ENCODE results near the gene TMEM30B.
"Not testable (repeated sequence)": the region's sequence is repeated elsewhere in the genome, so short reads cannot be mapped to it uniquely, and the experiment has no call there.

Gene TMEM30B

DNA sequence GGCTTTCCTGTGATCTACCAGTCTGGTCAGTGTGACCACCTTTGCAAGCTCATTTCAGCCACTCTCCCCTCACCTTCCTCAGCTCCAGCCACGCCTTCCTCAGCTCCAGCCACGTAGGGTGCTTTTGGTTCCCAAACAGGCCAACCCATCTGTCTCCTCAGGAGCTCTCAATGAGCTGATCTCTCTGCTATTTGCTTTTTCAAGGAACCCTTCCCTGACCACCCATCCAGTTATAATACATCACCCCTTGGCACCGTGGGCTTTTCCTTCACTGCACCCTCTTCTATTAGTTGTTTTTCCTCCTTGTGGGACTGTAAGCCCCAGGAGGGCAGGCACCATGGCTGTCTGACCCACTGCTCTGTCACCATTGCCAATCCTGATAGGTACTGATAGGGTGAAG is 37.9 kb upstream of the TMEM30B start:
- no peak for TF ChIP-seq Cebpa-rat (IDR thresholded peaks at IDR 0.05)
- H3K4me1 ChIP-seq, result peaks cover 0 to 34% (median 22%) of the 10 kb centered on the region in 10 experiments; a peak in 17 of 20 replicates

DNA sequence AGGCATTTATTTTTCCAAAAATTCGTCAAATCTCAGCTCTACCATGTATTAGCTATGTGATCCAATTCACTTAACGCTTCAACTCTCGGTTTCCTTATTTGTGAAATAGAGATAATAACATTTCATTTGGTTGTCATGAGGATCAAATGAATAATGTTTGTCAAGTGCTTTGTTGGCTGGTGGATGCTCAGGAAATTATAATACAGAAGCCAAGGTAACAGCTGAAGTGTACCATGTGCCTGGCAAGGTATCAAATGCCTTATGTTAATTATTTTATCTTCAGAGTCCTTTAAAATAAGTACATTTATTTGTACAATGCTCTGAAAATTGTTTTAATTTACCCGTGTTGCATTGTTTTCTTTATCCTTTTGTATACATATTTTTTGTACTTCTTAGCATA is 34.2 kb upstream of the TMEM30B start:
- Histone ChIP-seq H3K27me3 (no peaks in the 10 kb centered on the region), H3K9ac (no peak overlapping the region), H3K27ac (no peak overlapping the region), H3K4me2 (no peak overlapping the region), H3K9me3 (replicated peaks in 1 of 11) (peaks cover 37 to 47% (median 44%) of the 10 kb centered on the region in 11 experiments), H3K36me3 (peaks cover 0 to 11% (median 6%) of the 10 kb centered on the region in 11 experiments; a peak in 12 of 22 replicates), H3K4me1 (peaks cover 0 to 5% (median under 1%) of the 10 kb centered on the region in 10 experiments; a peak in 5 of 20 replicates), H4K20me1 (no peaks in the 10 kb centered on the region), H3K4me3 (no peak overlapping the region)
- no peak for TF ChIP-seq Cebpa-rat (IDR thresholded peaks at IDR 0.05)

More for the DNA sequence above, 37.9 kb upstream of the TMEM30B start:
- Histone ChIP-seq H3K4me3 (no peak overlapping the region), H3K9me3 (replicated peaks in 1 of 11) (peaks cover 0 to 12% (median 6%) of the 10 kb centered on the region in 11 experiments; a peak in 15 of 22 replicates), H3K9ac (no peak overlapping the region), H3K4me2 (no peak overlapping the region), H3K36me3 (no peaks in the 10 kb centered on the region), H4K20me1 (no peaks in the 10 kb centered on the region), H3K27ac (no peak overlapping the region), H3K27me3 (peaks cover 0 to 29% (median 12%) of the 10 kb centered on the region in 11 experiments; a peak in 14 of 22 replicates)

DNA sequence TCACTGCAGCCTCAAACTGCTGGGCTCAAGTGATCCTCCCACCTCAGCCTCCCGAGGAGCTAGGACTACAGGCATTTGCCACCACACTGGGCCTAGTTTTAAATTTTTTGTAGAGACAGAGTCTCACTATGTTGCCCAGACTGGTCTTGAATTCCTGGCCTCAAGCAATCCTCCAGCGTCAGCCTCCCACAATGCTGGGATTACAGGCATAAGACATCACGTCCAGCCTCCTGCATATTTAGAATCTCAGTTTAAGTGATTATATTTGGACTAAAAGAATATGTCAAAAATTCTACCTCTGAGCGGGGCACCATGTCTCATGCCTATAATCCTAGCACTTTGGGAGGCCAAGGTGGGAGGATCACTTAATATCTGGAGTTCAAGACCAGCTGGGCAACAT is 27.6 kb upstream of the TMEM30B start:
- H3K36me3 ChIP-seq, result peaks cover 0 to 24% (median 10%) of the 10 kb centered on the region in 11 experiments; a peak in 12 of 22 replicates
- H3K4me2 ChIP-seq, result peak overlapping the region in 9 of 11 experiments; percentile 26 to 71 (median 65); a peak in 17 of 22 replicates
- peak overlapping the region in 6 of 11 experiments; percentile 32 to 61 (median 40); a peak in 9 of 22 replicates for H3K9ac ChIP-seq
- peaks cover 62 to 81% (median 70%) of the 10 kb centered on the region in 11 experiments for H3K9me3 ChIP-seq (replicated peaks in 1 of 11)
- not testable (repeated sequence) for H4K20me1 ChIP-seq, H3K27me3 ChIP-seq
- peak overlapping the region in 2 of 10 experiments; percentile 3 to 30; a peak in 2 of 20 replicates for H3K4me3 ChIP-seq
- H3K27ac ChIP-seq, result peak overlapping the region in 8 of 11 experiments; percentile 41 to 85 (median 72); a peak in 15 of 22 replicates
- H3K4me1 ChIP-seq, result peaks cover 8 to 32% (median 21%) of the 10 kb centered on the region in 10 experiments; a peak in 17 of 20 replicates

DNA sequence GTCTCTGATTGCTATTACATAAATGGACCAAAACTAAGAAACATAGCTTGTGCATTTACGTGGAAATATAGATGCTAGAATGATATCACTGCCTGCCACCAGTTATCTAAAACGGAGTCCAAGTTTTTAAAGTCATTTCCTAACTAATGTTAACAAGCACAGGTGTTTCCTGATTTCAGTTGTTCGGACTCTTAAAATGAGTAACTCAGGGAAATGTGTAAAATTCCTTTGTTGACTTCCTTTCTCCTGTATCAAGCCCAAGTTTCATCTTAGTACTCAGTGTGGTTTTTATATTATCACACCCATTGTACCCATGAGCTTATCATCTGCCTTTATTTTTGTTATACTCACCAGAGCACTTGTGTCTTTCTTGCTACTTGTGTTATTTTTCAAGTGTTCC is 27.1 kb upstream of the TMEM30B start:
- Histone ChIP-seq H4K20me1 (no peaks in the 10 kb centered on the region), H3K9ac (peak overlapping the region in 6 of 11 experiments; percentile 8 to 61 (median 40); a peak in 9 of 22 replicates), H3K4me1 (peaks cover 8 to 32% (median 21%) of the 10 kb centered on the region in 10 experiments; a peak in 17 of 20 replicates), H3K36me3 (peaks cover 0 to 21% (median 10%) of the 10 kb centered on the region in 11 experiments; a peak in 11 of 22 replicates), H3K27ac (peak overlapping the region in 8 of 11 experiments; percentile 41 to 85 (median 72); a peak in 15 of 22 replicates), H3K9me3 (replicated peaks in 1 of 11) (peaks cover 57 to 80% (median 69%) of the 10 kb centered on the region in 11 experiments), H3K4me2 (peak overlapping the region; percentile 15 to 71 (median 65); a peak in 19 of 22 replicates), H3K27me3 (no peaks in the 10 kb centered on the region), H3K4me3 (peak overlapping the region in 1 of 10 experiments; percentile 3; a peak in 1 of 20 replicates)
- no peak for TF ChIP-seq Cebpa-rat (IDR thresholded peaks at IDR 0.05)

DNA sequence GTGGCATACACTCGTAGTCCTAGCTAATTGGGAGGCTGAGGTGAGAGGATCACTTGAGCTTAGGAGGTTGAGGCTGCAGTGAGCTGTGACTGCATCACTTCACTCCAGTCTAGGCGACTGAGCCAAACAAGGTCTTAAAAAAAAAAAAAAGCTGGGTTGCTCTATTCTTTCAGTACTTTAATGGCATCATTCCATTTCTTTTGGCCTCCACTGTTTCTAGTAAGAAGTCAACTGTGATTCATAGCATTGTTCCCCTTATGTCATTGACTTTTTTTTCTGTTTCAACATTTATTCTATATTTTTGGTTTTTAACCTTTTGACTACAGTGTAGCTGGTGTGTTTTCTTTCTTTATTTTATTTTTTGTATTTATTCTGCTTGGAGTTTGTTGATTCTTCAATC is 23.6 kb upstream of the TMEM30B start:
- peaks cover 8 to 44% (median 23%) of the 10 kb centered on the region in 10 experiments; a peak in 17 of 20 replicates for H3K4me1 ChIP-seq
- TF ChIP-seq Cebpa-rat (IDR thresholded peaks at IDR 0.05), result no peak
- no peak overlapping the region for H3K4me3 ChIP-seq
- no peaks in the 10 kb centered on the region for H4K20me1 ChIP-seq
- no peaks in the 10 kb centered on the region for H3K27me3 ChIP-seq
- peaks cover 0 to 8% (median 0%) of the 10 kb centered on the region in 11 experiments; a peak in 4 of 22 replicates for H3K36me3 ChIP-seq
- H3K4me2 ChIP-seq, result no peak overlapping the region
- H3K9me3 ChIP-seq (replicated peaks in 1 of 11), result peaks cover 22 to 53% (median 37%) of the 10 kb centered on the region in 11 experiments
- no peak overlapping the region for H3K9ac ChIP-seq
- no peak overlapping the region for H3K27ac ChIP-seq

DNA sequence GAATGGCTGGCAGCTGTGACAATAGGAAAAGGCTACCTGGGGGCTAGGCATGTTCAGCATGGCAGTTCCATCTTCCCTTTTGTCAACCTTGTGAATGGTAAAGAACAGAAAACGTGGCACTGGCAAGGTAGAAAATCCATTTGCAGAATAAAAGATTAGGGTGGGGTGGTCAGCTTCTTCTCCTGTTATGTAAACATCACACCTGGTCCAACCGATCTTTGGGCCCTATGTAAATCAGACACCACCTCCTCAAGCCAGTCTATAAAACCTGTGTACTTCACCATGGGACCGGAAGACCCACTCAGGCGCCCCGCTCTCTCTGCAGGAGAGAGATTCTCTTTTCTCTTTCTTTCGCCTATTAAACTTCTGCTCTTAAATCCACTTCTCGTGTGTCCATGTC is 19.6 kb upstream of the TMEM30B start:
- H3K4me2 ChIP-seq, result peak overlapping the region in 3 of 11 experiments; percentile 7 to 11 (median 8); a peak in 4 of 22 replicates

DNA sequence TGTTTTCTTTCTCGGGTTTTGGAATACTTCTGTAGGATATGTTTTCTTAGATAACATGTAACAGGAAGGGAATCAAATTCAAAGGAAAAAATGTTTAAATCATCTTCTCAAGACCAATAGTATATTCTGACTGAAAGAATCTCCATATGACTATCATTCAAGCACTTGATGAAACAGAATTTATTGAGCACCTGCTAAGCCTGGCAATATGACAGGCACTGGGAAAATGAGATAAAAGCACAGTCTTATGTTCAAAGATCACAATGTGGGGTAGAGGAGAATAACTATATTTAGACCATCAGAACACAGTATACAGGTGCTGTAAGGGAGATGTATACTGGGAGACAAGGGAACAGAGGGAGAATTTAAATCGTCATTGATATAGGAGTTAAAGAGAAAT is 19.1 kb upstream of the TMEM30B start:
- Histone ChIP-seq H3K36me3 (peaks cover 0 to 4% (median 0%) of the 10 kb centered on the region in 11 experiments; a peak in 1 of 22 replicates), H3K27me3 (no peaks in the 10 kb centered on the region), H4K20me1 (no peaks in the 10 kb centered on the region), H3K4me2 (no peak overlapping the region; a peak in 2 of 22 replicates), H3K9me3 (replicated peaks in 1 of 11) (peaks cover 9 to 27% (median 15%) of the 10 kb centered on the region in 11 experiments), H3K27ac (no peak overlapping the region), H3K4me1 (peaks cover 0 to 44% (median 8%) of the 10 kb centered on the region in 10 experiments; a peak in 10 of 20 replicates), H3K9ac (no peak overlapping the region), H3K4me3 (no peak overlapping the region)
- no peak for TF ChIP-seq Cebpa-rat (IDR thresholded peaks at IDR 0.05)

More for the DNA sequence above, 19.6 kb upstream of the TMEM30B start:
- H3K9ac ChIP-seq, result no peak overlapping the region
- H3K9me3 ChIP-seq (replicated peaks in 1 of 11), result peaks cover 11 to 32% (median 20%) of the 10 kb centered on the region in 11 experiments
- no peaks in the 10 kb centered on the region for H3K27me3 ChIP-seq
- no peaks in the 10 kb centered on the region for H4K20me1 ChIP-seq
- no peak for TF ChIP-seq Cebpa-rat (IDR thresholded peaks at IDR 0.05)
- H3K27ac ChIP-seq, result no peak overlapping the region
- no peak overlapping the region for H3K4me3 ChIP-seq
- peaks cover 0 to 7% (median 0%) of the 10 kb centered on the region in 11 experiments; a peak in 1 of 22 replicates for H3K36me3 ChIP-seq
- H3K4me1 ChIP-seq, result peaks cover 0 to 42% (median 8%) of the 10 kb centered on the region in 10 experiments; a peak in 10 of 20 replicates

DNA sequence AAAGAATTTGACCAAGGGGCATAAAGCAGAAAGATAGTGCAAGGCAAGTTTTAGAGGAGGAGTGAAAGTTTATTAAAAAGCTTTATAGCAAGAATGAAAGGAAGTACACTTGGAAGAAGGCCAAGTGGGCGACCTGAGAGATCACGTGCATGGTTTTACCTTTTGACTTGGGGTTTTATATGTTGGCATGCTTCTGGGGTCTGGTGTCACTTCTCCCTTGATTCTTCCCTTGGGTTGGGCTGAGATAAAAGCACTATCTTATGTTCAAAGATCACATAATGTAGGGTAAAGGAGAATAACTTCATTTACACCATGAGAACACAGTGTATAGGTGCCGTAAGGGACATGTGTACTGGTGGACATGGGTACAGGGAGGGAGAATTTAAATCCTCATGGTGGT is 17.7 kb upstream of the TMEM30B start:
- H3K9me3 ChIP-seq (replicated peaks in 1 of 11), result peaks cover 0 to 14% (median 5%) of the 10 kb centered on the region in 11 experiments; a peak in 8 of 22 replicates
- TF ChIP-seq Cebpa-rat (IDR thresholded peaks at IDR 0.05), result no peak
- peaks cover 0 to 44% (median 8%) of the 10 kb centered on the region in 10 experiments; a peak in 10 of 20 replicates for H3K4me1 ChIP-seq
- no peak overlapping the region for H3K9ac ChIP-seq
- H3K27ac ChIP-seq, result no peak overlapping the region
- H3K4me2 ChIP-seq, result peak overlapping the region in 1 of 11 experiments; percentile 8; a peak in 2 of 22 replicates
- no peaks in the 10 kb centered on the region for H4K20me1 ChIP-seq
- no peak overlapping the region for H3K4me3 ChIP-seq
- H3K27me3 ChIP-seq, result no peaks in the 10 kb centered on the region
- no peaks in the 10 kb centered on the region for H3K36me3 ChIP-seq

DNA sequence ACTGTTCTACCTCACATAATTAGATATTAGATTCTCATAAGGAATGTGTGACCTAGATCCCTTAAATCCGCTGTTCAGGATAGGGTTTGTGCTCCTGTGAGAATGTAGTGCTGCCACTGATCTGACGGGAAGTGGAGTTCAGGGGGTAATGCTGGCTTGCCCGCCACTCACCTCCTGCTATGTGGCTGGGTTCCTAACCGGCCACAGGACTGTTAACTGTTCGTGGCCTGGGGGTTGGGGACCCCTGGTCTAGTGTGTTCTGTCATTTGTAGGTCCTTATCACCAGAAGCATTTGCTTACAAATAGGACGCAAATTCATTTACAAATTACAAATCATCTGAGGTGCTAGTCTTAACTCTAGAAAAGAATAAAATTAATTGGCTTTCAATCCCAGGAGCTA is 16.4 kb upstream of the TMEM30B start:
- Histone ChIP-seq H3K4me3 (no peak overlapping the region), H3K27me3 (no peaks in the 10 kb centered on the region), H3K4me2 (no peak overlapping the region), H4K20me1 (no peaks in the 10 kb centered on the region), H3K9ac (no peak overlapping the region; a peak in 1 of 22 replicates), H3K4me1 (peaks cover 0 to 44% (median 8%) of the 10 kb centered on the region in 10 experiments; a peak in 10 of 20 replicates), H3K27ac (no peak overlapping the region), H3K9me3 (replicated peaks in 1 of 11) (peaks cover 0 to 9% (median 0%) of the 10 kb centered on the region in 11 experiments; a peak in 2 of 22 replicates), H3K36me3 (no peaks in the 10 kb centered on the region)
- no peak for TF ChIP-seq Cebpa-rat (IDR thresholded peaks at IDR 0.05)
